H9 (cell line): Measurements from ENCODE around the gene TMEM100. TPM values are rescaled to one million over a fixed set of nuclear protein-coding genes. Genes with fewer than 3 reads are reported as not detected.

Source experiments
- DNase-seq: peaks from one replicate; pipeline ENCODE4 v3.0.0-alpha.2; 2017
- H2AFZ ChIP-seq: one replicate; pipeline ENCODE4 v1.6.1; 2013; ENCODE audit warnings: mild to moderate bottlenecking, low read length, control low read depth, moderate library complexity
- H2AK5ac ChIP-seq: 2 replicates; pipeline ENCODE4 v1.6.1; 2013; ENCODE audit warnings: low read length, control low read depth, mixed read lengths; ENCODE audit not compliant: insufficient read length
- H2BK120ac ChIP-seq: one replicate; pipeline ENCODE4 v1.6.1; 2013; ENCODE audit warnings: low read depth, mild to moderate bottlenecking, low read length, control low read depth, inconsistent platforms; ENCODE audit not compliant: poor library complexity, severe bottlenecking
- H2BK12ac ChIP-seq: 2 replicates; pipeline ENCODE4 v1.6.1; 2013; ENCODE audit warnings: low read length, control low read depth, mixed read lengths, low read depth; ENCODE audit not compliant: insufficient read length
- H2BK15ac ChIP-seq: 2 replicates; pipeline ENCODE4 v1.6.1; 2013; ENCODE audit warnings: low read depth, low read length, control low read depth
- H2BK20ac ChIP-seq: one replicate; pipeline ENCODE4 v1.6.1; 2013; ENCODE audit warnings: low read depth, mild to moderate bottlenecking, low read length, control low read depth, inconsistent platforms; ENCODE audit not compliant: poor library complexity, severe bottlenecking
- H2BK5ac ChIP-seq: 2 replicates; pipeline ENCODE4 v1.6.1; 2013; ENCODE audit warnings: low read length, control low read depth, mixed read lengths; ENCODE audit not compliant: insufficient read length
- H3K14ac ChIP-seq: 2 replicates; pipeline ENCODE4 v1.6.1; 2013; ENCODE audit warnings: low read length, control low read depth; ENCODE audit not compliant: insufficient read depth
- H3K18ac ChIP-seq: 2 replicates; pipeline ENCODE4 v1.6.1; 2013; ENCODE audit warnings: low read depth, mild to moderate bottlenecking, mixed read lengths, low read length, control low read depth; ENCODE audit not compliant: insufficient read length
- H3K23ac ChIP-seq: 2 replicates; pipeline ENCODE4 v1.6.1; 2013; ENCODE audit warnings: low read length, control low read depth, mixed read lengths, low read depth; ENCODE audit not compliant: insufficient read length
- H3K23me2 ChIP-seq: 2 replicates; pipeline ENCODE4 v1.6.1; 2013; ENCODE audit warnings: low read depth, mild to moderate bottlenecking, mixed read lengths, low read length, control low read depth; ENCODE audit not compliant: insufficient read length, poor library complexity, severe bottlenecking
- H3K27ac ChIP-seq: 2 replicates; pipeline ENCODE4 v1.5.1; 2013; ENCODE audit warnings: low read length, control low read depth, mixed read lengths, low read depth; ENCODE audit not compliant: insufficient read length
- H3K27me3 ChIP-seq: 2 replicates; pipeline ENCODE4 v1.6.1; 2013; ENCODE audit warnings: low read length, control low read depth, inconsistent platforms; ENCODE audit not compliant: insufficient read depth
- H3K4ac ChIP-seq: 2 replicates; pipeline ENCODE4 v1.6.1; 2013; ENCODE audit warnings: low read depth, mild to moderate bottlenecking, control low read depth, inconsistent platforms, low read length, moderate library complexity
- H3K4me1 ChIP-seq: 2 replicates; pipeline ENCODE4 v1.6.1; 2013; ENCODE audit warnings: low read length, control low read depth, inconsistent platforms; ENCODE audit not compliant: insufficient read depth
- H3K4me2 ChIP-seq: 2 replicates; pipeline ENCODE4 v1.6.1; 2013; ENCODE audit warnings: low read length, control low read depth, mixed read lengths; ENCODE audit not compliant: insufficient read length, insufficient read depth
- H3K56ac ChIP-seq: 2 replicates; pipeline ENCODE4 v1.6.1; 2013; ENCODE audit warnings: low read depth, mild to moderate bottlenecking, mixed read lengths, low read length, control low read depth; ENCODE audit not compliant: insufficient read length
- H3K79me1 ChIP-seq: 2 replicates; pipeline ENCODE4 v1.6.1; 2013; ENCODE audit warnings: low read depth, mild to moderate bottlenecking, moderate library complexity, low read length, control low read depth, inconsistent platforms; ENCODE audit not compliant: insufficient read depth, poor library complexity, severe bottlenecking
- H3K79me2 ChIP-seq: 2 replicates; pipeline ENCODE4 v1.6.1; 2013; ENCODE audit warnings: low read length, control low read depth, inconsistent platforms; ENCODE audit not compliant: insufficient read depth
- H3K9ac ChIP-seq: 2 replicates; pipeline ENCODE4 v1.6.1; 2013; ENCODE audit warnings: low read length, control low read depth, mixed read lengths; ENCODE audit not compliant: insufficient read length; ENCODE audit errors: extremely low read depth
- H3K9me3 ChIP-seq: one replicate; pipeline ENCODE4 v1.6.1; 2013; ENCODE audit warnings: low read depth, low read length, inconsistent platforms; ENCODE audit not compliant: control insufficient read depth
- H3T11ph ChIP-seq: one replicate; pipeline ENCODE4 v1.6.1; 2013; ENCODE audit warnings: mild to moderate bottlenecking, low read length, control low read depth, inconsistent platforms
- H4K20me1 ChIP-seq: one replicate; pipeline ENCODE4 v1.6.1; 2013; ENCODE audit not compliant: control insufficient read depth, insufficient read length, insufficient read depth
- H4K5ac ChIP-seq: 2 replicates; pipeline ENCODE4 v1.6.1; 2013; ENCODE audit warnings: low read depth, mild to moderate bottlenecking, mixed read lengths, low read length, control low read depth; ENCODE audit not compliant: insufficient read length
- H4K8ac ChIP-seq: replicated peaks from 2 replicates; pipeline ENCODE4 v1.6.1; 2013; ENCODE audit warnings: low read length, control low read depth, mixed read lengths, low read depth; ENCODE audit not compliant: insufficient read length
- H4K91ac ChIP-seq: 2 replicates; pipeline ENCODE4 v1.6.1; 2013; ENCODE audit warnings: low read depth, mild to moderate bottlenecking, moderate library complexity, mixed read lengths, low read length, control low read depth; ENCODE audit not compliant: insufficient read length
- H3K27ac Mint-ChIP-seq, 3 experiments: 2 replicates in 2 of 3; 3 replicates in 1 of 3; pipeline ENCODE4 v1.8.0; 2020 to 2021; ENCODE audit warnings: mixed read lengths in 3 of 3, mild to moderate bottlenecking in 1 of 3, moderate library complexity in 1 of 3
- H3K27me3 Mint-ChIP-seq: 2 replicates; pipeline ENCODE4 v1.8.0; 2021; ENCODE audit warnings: low read depth, mild to moderate bottlenecking, moderate library complexity, mixed read lengths
- H3K36me3 Mint-ChIP-seq, 3 experiments: 2 replicates in 2 of 3; 3 replicates in 1 of 3; pipeline ENCODE4 v1.8.0; 2020 to 2021; ENCODE audit warnings: low read depth in 3 of 3, mixed read lengths in 3 of 3; ENCODE audit not compliant: insufficient read depth in 1 of 3
- H3K4me1 Mint-ChIP-seq, 2 experiments: 2 replicates each; pipeline ENCODE4 v1.8.0; 2020; ENCODE audit warnings: mixed read lengths in 2 of 2
- H3K4me3 Mint-ChIP-seq, 2 experiments: 2 replicates in 1 of 2; 3 replicates in 1 of 2; pipeline ENCODE4 v1.8.0; 2020 to 2021; ENCODE audit warnings: mild to moderate bottlenecking in 2 of 2, mixed read lengths in 2 of 2, moderate library complexity in 1 of 2
- H3K9me3 Mint-ChIP-seq, 2 experiments: 2 replicates in 1 of 2; 3 replicates in 1 of 2; pipeline ENCODE4 v1.8.0; 2020; ENCODE audit warnings: mild to moderate bottlenecking in 2 of 2, mixed read lengths in 2 of 2, moderate library complexity in 1 of 2
- CTCF ChIP-seq: fragments of 200-600 bp; sonication (generic); conservative IDR thresholded peaks from 3 replicates; pipeline ENCODE4 v1.8.0; 2021; ENCODE audit warnings: antibody characterized with exemption, mild to moderate bottlenecking
- WGBS: extraction: QIAGEN DNeasy Blood & Tissue Kit; methylation state at CpG from one replicate; pipeline ENCODE4 v1.1.7; 2013; ENCODE audit warnings: missing lambda C conversion rate, low lambda C conversion rate, mixed read lengths; ENCODE audit not compliant: insufficient read length; ENCODE audit errors: extremely low coverage; 5-methylcytosine and 5-hydroxymethylcytosine counted together
- total RNA-seq: library from RNA; stranded (reverse); gene quantifications from 2 replicates; pipeline ENCODE4 v1.2.1, GENCODE V29; 2021

The TMEM100 gene
- total RNA-seq, 1 experiment from 2014 or later, result 0.17 TPM

GRCh38 chr17:55689672-55690071 is 33.0 kb downstream of the TMEM100 start:
- Histone ChIP-seq H2BK15ac (no peak overlapping the region), H2BK12ac (no peak overlapping the region), H2AK5ac (no peak overlapping the region), H3K27ac (no peak overlapping the region), H4K91ac (no peak overlapping the region), H3K23me2 (no peaks in the 10 kb centered on the region), H3K4me2 (no peak overlapping the region), H4K20me1 (no peaks in the 10 kb centered on the region), H3K79me2 (no peaks in the 10 kb centered on the region), H3K9ac (no peak overlapping the region), H4K5ac (no peak overlapping the region), H3K27me3 (no peaks in the 10 kb centered on the region), H4K8ac (no peak overlapping the region), H3K79me1 (no peaks in the 10 kb centered on the region), H3K9me3 (peaks cover 7% of the 10 kb centered on the region), H3K14ac (no peak overlapping the region), H2BK20ac (no peak overlapping the region), H2BK120ac (no peak overlapping the region), H3K23ac (no peak overlapping the region), H3K18ac (no peak overlapping the region), H3K4me1 (no peaks in the 10 kb centered on the region), H3K56ac (no peak overlapping the region), H2BK5ac (no peak overlapping the region), H3K4ac (no peak overlapping the region), H2AFZ (no peak overlapping the region), H3T11ph (no peak overlapping the region)
- no peaks in the 10 kb centered on the region for H3K4me1 Mint-ChIP-seq
- WGBS, result no CpG with 5 or more reads among the region's 4 CpGs
- H3K9me3 Mint-ChIP-seq, result peaks cover 20 to 21% of the 10 kb centered on the region in 2 experiments
- H3K27me3 Mint-ChIP-seq, result no peaks in the 10 kb centered on the region; the same call in 1 of the 2 replicates
- no peak for TF ChIP-seq CTCF
- H3K27ac Mint-ChIP-seq, result no peak overlapping the region
- peaks cover 4 to 22% (median 16%) of the 10 kb centered on the region in 3 experiments; a peak in 6 of 7 replicates for H3K36me3 Mint-ChIP-seq
- no peak for DNase-seq
- H3K4me3 Mint-ChIP-seq, result no peak overlapping the region
